ENCODE results near the gene KANSL1L.

GRCh38 chr2:210000464-210001324 is 170.5 kb downstream of the KANSL1L start:
- peak; percentile 35 for TF ChIP-seq CTCF (IDR thresholded peaks at IDR 0.05; ENCODE audit: insufficient read depth, low read length)
- no peak for TF ChIP-seq REST (IDR thresholded peaks at IDR 0.05; ENCODE audit: insufficient replicate concordance, low read depth)
- no peak for TF ChIP-seq GABPA (IDR thresholded peaks at IDR 0.05; ENCODE audit: low read depth)
- TF ChIP-seq POLR2AphosphoS5 (IDR thresholded peaks at IDR 0.05; ENCODE audit: low read depth) = peak; percentile 84
- TF ChIP-seq SPI1 (IDR thresholded peaks at IDR 0.05; ENCODE audit: borderline replicate concordance, low read depth) = peak; percentile 94
